ENCODE results near the gene HERC4. TPM values are rescaled to one million over a fixed set of nuclear protein-coding genes. Genes with fewer than 3 reads are reported as not detected.

Gene HERC4
- total and polyA plus RNA-seq, 2 donors (not counting 3 experiments of a cell fraction or from before 2014, with no cell fraction given): 10.6 to 73.7 TPM

DNA sequence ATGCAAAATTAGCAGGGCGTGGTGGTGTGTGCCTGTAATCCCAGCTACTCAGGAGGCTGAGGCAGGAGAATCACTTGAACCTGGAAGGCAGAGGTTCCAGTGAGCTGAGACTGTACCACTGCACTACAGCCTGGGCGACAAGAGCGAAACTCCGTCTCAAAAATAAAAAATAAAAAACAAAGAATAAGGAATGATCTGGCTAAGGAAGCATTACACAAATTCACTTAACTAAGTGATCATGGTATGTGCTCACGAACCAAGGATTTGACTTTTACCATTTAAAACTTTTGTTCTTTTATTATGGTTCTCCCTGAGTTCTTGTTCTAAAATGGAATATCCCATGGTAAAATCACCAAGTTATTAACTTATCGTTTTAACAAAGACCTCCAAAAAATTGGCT, 119.5 kb downstream of the HERC4 start:
- no peak overlapping the region for H3K27ac ChIP-seq (ENCODE audit: insufficient read depth, low read depth, low read length)
- no peak overlapping the region for H2AFZ ChIP-seq (ENCODE audit: low read depth, low read length)
- CTCF ChIA-PET: interaction anchor here (1.2 to 1.3 kb wide), 2 partner anchors 21 to 201 kb away, joined by 3 read pairs; no protein-coding TSS in a partner anchor
- BruUV-seq (replicated peaks): no TSS peak
- DNase-seq (ENCODE audit: low read depth, low spot score) (no peak), FAIRE-seq (no peak)
- peaks cover 2 to 6% of the 10 kb centered on the region in 2 experiments for H3K36me3 ChIP-seq (ENCODE audit: control insufficient read depth in 2 of 2, extremely low read depth in 1 of 2, insufficient read depth in 2 of 2, low read length in 2 of 2)
- intact Hi-C loops (cut with micrococcal nuclease): no loop called here
- H3K4me2 ChIP-seq (ENCODE audit: insufficient read depth, low read length): no peak overlapping the region
- no peaks in the 10 kb centered on the region for H3K4me1 ChIP-seq (ENCODE audit: control insufficient read depth, extremely low read depth, insufficient read depth, low read length)
- H3K9me3 ChIP-seq (replicated peaks; ENCODE audit: control insufficient read depth, insufficient read depth, low read length): no peaks in the 10 kb centered on the region
- H3K27me3 ChIP-seq (ENCODE audit: control insufficient read depth in 2 of 2, insufficient read depth in 2 of 2, low read length in 2 of 2): no peaks in the 10 kb centered on the region
- H3K9ac ChIP-seq (replicated peaks; ENCODE audit: extremely low read depth, insufficient read depth, low read length): no peak overlapping the region
- H3K79me2 ChIP-seq (ENCODE audit: control insufficient read depth, insufficient read depth, low read length): no peaks in the 10 kb centered on the region
- no peaks in the 10 kb centered on the region for H4K20me1 ChIP-seq (replicated peaks; ENCODE audit: control insufficient read depth, extremely low read depth, insufficient read depth, low read length)
- dilution Hi-C loops (cut with MboI; ENCODE audit: extremely low pct_ligation_motif_present, low sequenced_read_pairs): no loop called here
- no peak for TF ChIP-seq FOS (IDR thresholded peaks at IDR 0.05; ENCODE audit: borderline replicate concordance, insufficient read depth, low read length)
- TF ChIP-seq, protein P1, sequence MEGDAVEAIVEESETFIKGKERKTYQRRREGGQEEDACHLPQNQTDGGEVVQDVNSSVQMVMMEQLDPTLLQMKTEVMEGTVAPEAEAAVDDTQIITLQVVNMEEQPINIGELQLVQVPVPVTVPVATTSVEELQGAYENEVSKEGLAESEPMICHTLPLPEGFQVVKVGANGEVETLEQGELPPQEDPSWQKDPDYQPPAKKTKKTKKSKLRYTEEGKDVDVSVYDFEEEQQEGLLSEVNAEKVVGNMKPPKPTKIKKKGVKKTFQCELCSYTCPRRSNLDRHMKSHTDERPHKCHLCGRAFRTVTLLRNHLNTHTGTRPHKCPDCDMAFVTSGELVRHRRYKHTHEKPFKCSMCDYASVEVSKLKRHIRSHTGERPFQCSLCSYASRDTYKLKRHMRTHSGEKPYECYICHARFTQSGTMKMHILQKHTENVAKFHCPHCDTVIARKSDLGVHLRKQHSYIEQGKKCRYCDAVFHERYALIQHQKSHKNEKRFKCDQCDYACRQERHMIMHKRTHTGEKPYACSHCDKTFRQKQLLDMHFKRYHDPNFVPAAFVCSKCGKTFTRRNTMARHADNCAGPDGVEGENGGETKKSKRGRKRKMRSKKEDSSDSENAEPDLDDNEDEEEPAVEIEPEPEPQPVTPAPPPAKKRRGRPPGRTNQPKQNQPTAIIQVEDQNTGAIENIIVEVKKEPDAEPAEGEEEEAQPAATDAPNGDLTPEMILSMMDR (IDR thresholded peaks at IDR 0.05; ENCODE audit: extremely low read depth in 1 of 2, insufficient read depth in 1 of 2, low read depth in 1 of 2, low read length in 2 of 2): no peak
- TF ChIP-seq, protein P2, sequence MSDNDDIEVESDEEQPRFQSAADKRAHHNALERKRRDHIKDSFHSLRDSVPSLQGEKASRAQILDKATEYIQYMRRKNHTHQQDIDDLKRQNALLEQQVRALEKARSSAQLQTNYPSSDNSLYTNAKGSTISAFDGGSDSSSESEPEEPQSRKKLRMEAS (IDR thresholded peaks at IDR 0.05; ENCODE audit: insufficient read depth, insufficient read length): no peak
- POLR2A ChIA-PET: no interaction called here
- H3K4me3 ChIP-seq (replicated peaks in 1 of 3; ENCODE audit: insufficient read depth in 1 of 3, low read depth in 1 of 3, low read length in 3 of 3): no peak overlapping the region
- H3K9me1 ChIP-seq (replicated peaks; ENCODE audit: control insufficient read depth, extremely low read depth, insufficient read depth, low read length): no peaks in the 10 kb centered on the region

DNA sequence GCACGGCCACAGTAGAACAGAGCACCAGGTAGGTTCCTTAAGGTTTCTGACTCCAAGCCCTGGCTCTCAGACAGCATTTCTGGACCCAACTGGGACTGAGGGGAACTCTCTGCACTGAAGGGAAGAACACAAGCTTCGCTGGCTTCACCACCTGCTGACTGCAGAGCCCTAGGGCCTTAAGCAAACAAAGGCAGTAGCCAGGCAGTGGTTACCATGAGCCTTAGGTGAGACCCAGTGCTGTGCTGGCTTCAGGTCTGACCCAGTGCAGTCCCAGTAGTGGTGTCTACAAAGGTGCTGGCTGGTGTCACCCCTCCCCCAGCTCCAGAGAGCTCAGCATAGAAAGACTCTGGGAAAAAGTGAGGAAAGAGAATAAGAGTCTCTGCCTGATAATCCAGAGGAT, 131.2 kb downstream of the HERC4 start:
- ChIA-PET CTCF (no interaction called here), POLR2A (no interaction called here)
- Histone ChIP-seq H3K4me2 (ENCODE audit: insufficient read depth, low read length) (no peak overlapping the region), H4K20me1 (replicated peaks; ENCODE audit: control insufficient read depth, extremely low read depth, insufficient read depth, low read length) (no peaks in the 10 kb centered on the region), H3K9me1 (replicated peaks; ENCODE audit: control insufficient read depth, extremely low read depth, insufficient read depth, low read length) (no peaks in the 10 kb centered on the region), H3K79me2 (ENCODE audit: control insufficient read depth, insufficient read depth, low read length) (peaks cover 10% of the 10 kb centered on the region), H3K9me3 (replicated peaks; ENCODE audit: control insufficient read depth, insufficient read depth, low read length) (no peaks in the 10 kb centered on the region), H3K36me3 (ENCODE audit: control insufficient read depth in 2 of 2, extremely low read depth in 1 of 2, insufficient read depth in 2 of 2, low read length in 2 of 2) (peaks cover 5 to 19% of the 10 kb centered on the region in 2 experiments), H3K27me3 (ENCODE audit: control insufficient read depth in 2 of 2, insufficient read depth in 2 of 2, low read length in 2 of 2) (no peaks in the 10 kb centered on the region), H2AFZ (ENCODE audit: low read depth, low read length) (no peak overlapping the region), H3K27ac (ENCODE audit: insufficient read depth, low read depth, low read length) (no peak overlapping the region), H3K9ac (replicated peaks; ENCODE audit: extremely low read depth, insufficient read depth, low read length) (no peak overlapping the region), H3K4me3 (replicated peaks in 1 of 3; ENCODE audit: insufficient read depth in 1 of 3, low read depth in 1 of 3, low read length in 3 of 3) (no peak overlapping the region), H3K4me1 (ENCODE audit: control insufficient read depth, extremely low read depth, insufficient read depth, low read length) (no peaks in the 10 kb centered on the region)
- TF ChIP-seq POLR2A (IDR thresholded peaks at IDR 0.05; ENCODE audit: low read depth, low read length) (no peak), JUN (IDR thresholded peaks at IDR 0.05; ENCODE audit: borderline replicate concordance, insufficient read depth, insufficient read length, low read depth) (no peak), MYC (IDR thresholded peaks at IDR 0.05; ENCODE audit: low read depth, low read length) (no peak), GATA2 (IDR thresholded peaks at IDR 0.05; ENCODE audit: insufficient read depth, insufficient read length, low read depth, low read length) (no peak), EZH2 (IDR thresholded peaks at IDR 0.05; ENCODE audit: borderline replicate concordance, low read depth, low read length, severe bottlenecking) (no peak), FOS (IDR thresholded peaks at IDR 0.05; ENCODE audit: borderline replicate concordance, insufficient read depth, low read length) (no peak)
- TF ChIP-seq, protein P2 (IDR thresholded peaks at IDR 0.05; ENCODE audit: insufficient read depth, insufficient read length): no peak
- TF ChIP-seq, protein P1 (IDR thresholded peaks at IDR 0.05; ENCODE audit: extremely low read depth in 1 of 2, insufficient read depth in 1 of 2, low read depth in 1 of 2, low read length in 2 of 2): no peak
- dilution Hi-C loops (cut with MboI; ENCODE audit: extremely low pct_ligation_motif_present, low sequenced_read_pairs): no loop called here
- no peak for FAIRE-seq
- intact Hi-C loops (cut with micrococcal nuclease): no loop called here
- no TSS peak for BruUV-seq (replicated peaks)
- no peak for DNase-seq (ENCODE audit: low read depth, low spot score)

All from endothelial cell of umbilical vein (primary cell).